Measurements from ENCODE around the gene FADS2.

DNA sequence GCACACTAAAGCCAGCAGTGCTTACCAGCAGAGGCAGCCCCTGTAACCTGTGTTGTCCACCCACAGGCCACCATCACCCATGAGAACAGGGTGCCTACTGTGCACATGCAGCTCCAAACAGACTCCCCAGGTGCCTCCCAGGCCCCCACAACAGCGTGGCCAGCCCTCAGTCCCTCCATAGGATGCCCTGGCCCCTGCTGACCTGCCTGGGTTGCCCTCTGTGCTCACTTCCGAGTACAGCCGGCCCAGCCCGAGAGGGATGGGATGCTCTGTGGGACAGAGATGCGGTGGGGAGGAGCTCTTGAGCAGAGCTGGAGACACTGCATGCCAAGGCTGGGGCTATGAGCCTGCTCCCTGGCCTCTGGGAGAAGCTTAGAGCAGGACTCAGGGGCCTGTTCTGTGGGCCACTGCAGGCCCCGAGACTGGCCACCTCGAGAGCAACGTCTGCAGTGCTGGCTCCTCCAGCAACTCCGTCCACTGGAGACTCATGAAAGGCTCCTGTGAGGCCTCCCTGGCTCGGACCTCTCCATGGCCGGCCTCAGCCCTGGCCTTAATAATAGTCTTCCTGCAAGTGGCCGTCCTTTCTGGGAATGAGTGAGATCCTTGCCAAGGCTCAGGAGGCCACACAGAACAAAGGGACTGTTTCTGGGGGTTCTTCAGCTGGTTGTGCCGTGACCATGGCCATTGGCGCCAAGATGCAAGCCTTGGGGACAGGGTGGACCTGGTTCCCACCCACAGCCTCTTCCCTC is 27.0 kb downstream of the FADS2 start:
- TF ChIP-seq POLR2AphosphoS5 (IDR thresholded peaks at IDR 0.05; ENCODE audit: low read depth, low read length) (no peak), POLR2A (IDR thresholded peaks at IDR 0.05; ENCODE audit: low read depth, low read length) (no peak)
